Stimulated activated CD4-positive, alpha-beta T cell treated with anti-CD3 and anti-CD28 coated beads, TNF-alpha, amount 100 ng/mL, for 4 hours (primary cell): ENCODE measurements around the gene NDUFAB1.
"Not testable (repeated sequence)": the region's sequence is repeated elsewhere in the genome, so short reads cannot be mapped to it uniquely, and the experiment has no call there.

Source experiments
- DNase-seq, 3 experiments: peaks; one replicate each; pipeline ENCODE4 v3.0.0-alpha.2; 2020; ENCODE audit warnings: low read depth in 3 of 3

Gene NDUFAB1

GRCh38 chr16:23554536-23554935, 41.6 kb downstream of the NDUFAB1 start:
- no peak for DNase-seq

- no peak for DNase-seq
Observed at GRCh38 chr16:23552161-23552560, 44.0 kb downstream of the NDUFAB1 start.

GRCh38 chr16:23549938-23550337, 46.2 kb downstream of the NDUFAB1 start:
- no peak for DNase-seq

- no peak for DNase-seq
Observed at GRCh38 chr16:23544436-23544835, 51.7 kb downstream of the NDUFAB1 start.

- not testable (repeated sequence) for DNase-seq
Observed at GRCh38 chr16:23540817-23541178, 55.3 kb downstream of the NDUFAB1 start.

GRCh38 chr16:23539984-23540816, 55.9 kb downstream of the NDUFAB1 start:
- no peak for DNase-seq

GRCh38 chr16:23538919-23539278, 57.2 kb downstream of the NDUFAB1 start:
- no peak for DNase-seq

- no peak for DNase-seq
Observed at GRCh38 chr16:23537390-23537789, 58.7 kb downstream of the NDUFAB1 start.

GRCh38 chr16:23535901-23536300, 60.2 kb downstream of the NDUFAB1 start:
- no peak for DNase-seq

- no peak for DNase-seq
Observed at GRCh38 chr16:23534868-23535860, 61.0 kb downstream of the NDUFAB1 start.

- no peak for DNase-seq
Observed at GRCh38 chr16:23532448-23532847, 63.7 kb downstream of the NDUFAB1 start.
